KOPT-K1 (cell line): ENCODE results near the gene NPR1.
"Not testable (repeated sequence)": the region's sequence is repeated elsewhere in the genome, so short reads cannot be mapped to it uniquely, and the experiment has no call there.

ENCODE experiments used
- H3K27ac ChIP-seq: fragments of 200-600 bp; sonication (generic); 2 replicates; pipeline ENCODE4 v1.5.1; 2016; ENCODE audit warnings: antibody characterized with exemption, mild to moderate bottlenecking, low read depth, low read length; ENCODE audit not compliant: poor library complexity, severe bottlenecking
- H3K36me3 ChIP-seq: fragments of 200-600 bp; sonication (generic); 2 replicates; pipeline ENCODE4 v1.5.1; 2017; ENCODE audit warnings: antibody characterized with exemption, mild to moderate bottlenecking, low read length, moderate library complexity; ENCODE audit not compliant: insufficient read depth
- H3K9me3 ChIP-seq: fragments of 200-600 bp; sonication (generic); 2 replicates; pipeline ENCODE4 v1.5.1; 2017; ENCODE audit warnings: antibody characterized with exemption, low read length, mild to moderate bottlenecking; ENCODE audit not compliant: insufficient read depth, poor library complexity, severe bottlenecking

Gene NPR1

DNA sequence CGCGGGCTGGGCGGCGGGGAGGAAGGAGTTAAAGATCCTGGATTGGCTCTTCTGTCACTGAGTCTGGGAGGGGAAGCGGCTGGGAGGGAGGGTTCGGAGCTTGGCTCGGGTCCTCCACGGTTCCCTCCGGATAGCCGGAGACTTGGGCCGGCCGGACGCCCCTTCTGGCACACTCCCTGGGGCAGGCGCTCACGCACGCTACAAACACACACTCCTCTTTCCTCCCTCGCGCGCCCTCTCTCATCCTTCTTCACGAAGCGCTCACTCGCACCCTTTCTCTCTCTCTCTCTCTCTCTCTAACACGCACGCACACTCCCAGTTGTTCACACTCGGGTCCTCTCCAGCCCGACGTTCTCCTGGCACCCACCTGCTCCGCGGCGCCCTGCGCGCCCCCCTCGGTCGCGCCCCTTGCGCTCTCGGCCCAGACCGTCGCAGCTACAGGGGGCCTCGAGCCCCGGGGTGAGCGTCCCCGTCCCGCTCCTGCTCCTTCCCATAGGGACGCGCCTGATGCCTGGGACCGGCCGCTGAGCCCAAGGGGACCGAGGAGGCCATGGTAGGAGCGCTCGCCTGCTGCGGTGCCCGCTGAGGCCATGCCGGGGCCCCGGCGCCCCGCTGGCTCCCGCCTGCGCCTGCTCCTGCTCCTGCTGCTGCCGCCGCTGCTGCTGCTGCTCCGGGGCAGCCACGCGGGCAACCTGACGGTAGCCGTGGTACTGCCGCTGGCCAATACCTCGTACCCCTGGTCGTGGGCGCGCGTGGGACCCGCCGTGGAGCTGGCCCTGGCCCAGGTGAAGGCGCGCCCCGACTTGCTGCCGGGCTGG is at the start of gene NPR1:
NPR1 (plus strand) TSS at position 170 of the 818 bp plus-strand sequence; CDS start at position 591, 421 bp downstream.
- Histone ChIP-seq H3K27ac (no peak within 1 kb of the TSS), H3K36me3 (no peaks in the 10 kb centered on the region), H3K9me3 (no peaks in the 10 kb centered on the region)

DNA sequence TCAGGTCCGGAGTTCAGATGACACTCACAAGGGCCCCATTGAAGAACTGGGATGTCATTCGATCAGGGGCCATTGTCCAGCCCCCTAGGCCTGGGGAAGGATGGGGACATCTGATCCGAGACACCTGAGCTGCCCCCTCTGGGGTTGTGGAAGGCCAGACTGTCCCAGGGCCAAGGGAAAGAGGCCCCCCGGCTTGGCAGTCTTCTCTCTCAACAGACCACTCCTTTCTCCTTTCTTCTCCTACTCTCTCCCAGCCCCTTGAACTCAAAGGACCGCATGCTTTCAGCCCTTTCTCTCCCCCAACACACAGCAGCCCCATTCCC is 49.2 kb upstream of the NPR1 start:
- no peaks in the 10 kb centered on the region for H3K9me3 ChIP-seq
- no peak overlapping the region for H3K27ac ChIP-seq
- no peaks in the 10 kb centered on the region for H3K36me3 ChIP-seq

DNA sequence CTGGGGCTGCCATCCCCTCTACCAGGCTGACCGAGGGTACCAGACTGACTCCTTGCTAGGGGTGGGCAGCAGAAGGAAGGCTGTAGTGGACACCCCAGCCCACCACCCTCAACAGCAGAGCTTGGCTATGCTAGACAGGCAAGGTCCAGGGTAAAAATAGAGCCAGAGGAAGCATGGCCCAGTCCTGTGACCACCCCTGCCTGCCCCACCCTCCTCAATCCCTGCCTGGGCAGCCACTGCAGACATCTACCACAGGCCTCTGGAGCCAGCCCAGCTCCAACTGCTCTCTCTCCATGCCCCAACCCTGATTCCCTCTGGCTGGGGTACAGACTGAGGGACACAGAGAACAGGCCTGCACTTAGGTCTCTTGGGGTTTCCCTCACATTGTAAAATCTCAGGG is 48.5 kb upstream of the NPR1 start:
- no peaks in the 10 kb centered on the region for H3K36me3 ChIP-seq
- no peak overlapping the region for H3K27ac ChIP-seq
- no peaks in the 10 kb centered on the region for H3K9me3 ChIP-seq

DNA sequence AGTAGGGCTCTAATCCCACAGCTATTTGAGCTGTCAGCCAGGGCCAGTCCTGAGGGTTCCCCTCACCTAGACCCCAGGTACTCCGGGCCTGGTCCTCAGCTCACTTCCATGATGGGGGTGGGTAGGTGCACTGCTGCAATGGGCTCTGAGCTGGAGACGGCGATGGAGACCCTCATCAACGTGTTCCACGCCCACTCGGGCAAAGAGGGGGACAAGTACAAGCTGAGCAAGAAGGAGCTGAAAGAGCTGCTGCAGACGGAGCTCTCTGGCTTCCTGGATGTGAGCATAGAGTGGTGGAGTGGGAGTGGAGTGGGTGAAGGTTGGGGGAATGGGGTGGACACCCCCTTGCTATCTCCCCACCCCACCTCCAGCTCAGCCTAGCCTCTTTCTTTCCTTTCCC is 48.1 kb upstream of the NPR1 start:
- H3K36me3 ChIP-seq: peaks cover 2% of the 10 kb centered on the region; the same call in 1 of the 2 replicates
- H3K9me3 ChIP-seq: no peaks in the 10 kb centered on the region
- H3K27ac ChIP-seq: no peak overlapping the region

DNA sequence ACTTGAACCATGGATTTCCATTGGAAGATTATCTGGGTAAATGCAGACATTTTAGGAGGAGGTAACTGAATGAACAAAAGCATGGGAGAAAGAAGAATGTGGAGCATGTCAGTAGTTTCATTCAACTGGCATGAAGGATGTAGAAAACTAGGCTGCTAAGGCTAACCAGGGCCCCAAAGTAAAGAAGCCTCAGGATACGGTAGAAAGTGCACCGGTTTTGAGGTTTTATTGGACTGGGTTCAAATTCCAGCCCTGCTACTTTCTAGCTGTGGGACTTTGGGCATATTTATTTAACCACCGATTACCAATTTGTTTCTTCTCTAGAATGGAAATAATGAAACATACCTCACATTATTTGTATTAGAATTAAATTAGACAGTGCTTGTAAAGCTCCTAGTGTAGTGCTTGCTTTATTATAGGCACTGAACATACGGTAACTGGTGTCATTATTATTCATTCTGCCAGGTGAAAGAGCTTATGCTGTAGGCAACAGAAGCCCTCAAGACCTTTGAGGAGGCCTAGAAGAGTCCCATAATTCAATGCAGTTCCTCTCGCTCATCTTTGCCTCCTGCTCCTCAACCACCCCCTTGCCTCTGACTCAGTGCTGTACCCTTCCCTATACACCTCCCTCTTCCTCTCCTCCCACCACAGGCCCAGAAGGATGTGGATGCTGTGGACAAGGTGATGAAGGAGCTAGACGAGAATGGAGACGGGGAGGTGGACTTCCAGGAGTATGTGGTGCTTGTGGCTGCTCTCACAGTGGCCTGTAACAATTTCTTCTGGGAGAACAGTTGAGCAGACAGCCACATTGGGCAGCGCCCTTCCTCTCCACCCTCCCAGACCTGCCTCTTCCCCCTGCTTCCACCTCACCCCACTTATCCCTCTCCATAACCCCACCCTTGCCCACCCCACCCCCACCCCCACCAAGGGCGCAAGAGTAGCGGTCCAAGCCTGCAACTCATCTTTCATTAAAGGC is 47.2 kb upstream of the NPR1 start:
- Histone ChIP-seq H3K27ac (no peak overlapping the region), H3K36me3 (peaks cover 12% of the 10 kb centered on the region), H3K9me3 (no peaks in the 10 kb centered on the region)

DNA sequence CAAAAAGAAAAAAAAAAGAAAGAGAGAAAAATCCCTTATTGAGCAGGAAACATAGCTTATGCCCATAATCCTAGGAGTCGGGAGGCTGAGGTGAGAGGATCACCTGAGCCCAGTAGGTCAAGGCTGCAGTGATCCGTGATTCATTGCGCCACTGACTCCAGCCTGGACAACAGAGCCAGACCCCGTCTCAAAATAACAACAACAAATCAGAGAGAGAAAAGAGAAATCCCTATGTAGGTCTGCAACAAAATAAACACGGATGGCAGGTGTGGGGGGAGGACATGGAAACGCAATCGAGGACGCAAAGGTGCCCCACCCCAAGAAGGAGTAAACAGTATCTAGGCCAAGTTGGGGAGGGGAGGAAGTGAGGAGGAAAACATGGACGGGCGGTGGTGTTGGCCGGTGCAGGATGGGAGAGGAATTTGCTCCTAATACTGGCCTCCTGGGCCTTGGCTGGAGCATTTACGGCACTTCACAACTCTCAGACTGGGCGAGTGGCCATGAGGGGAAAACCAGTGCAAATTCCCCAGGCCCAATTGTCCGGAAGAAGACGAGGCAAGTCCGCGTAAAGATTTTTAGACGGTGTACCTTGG is 45.2 kb upstream of the NPR1 start:
- peaks cover 31% of the 10 kb centered on the region for H3K36me3 ChIP-seq
- no peak overlapping the region for H3K27ac ChIP-seq
- no peaks in the 10 kb centered on the region for H3K9me3 ChIP-seq

DNA sequence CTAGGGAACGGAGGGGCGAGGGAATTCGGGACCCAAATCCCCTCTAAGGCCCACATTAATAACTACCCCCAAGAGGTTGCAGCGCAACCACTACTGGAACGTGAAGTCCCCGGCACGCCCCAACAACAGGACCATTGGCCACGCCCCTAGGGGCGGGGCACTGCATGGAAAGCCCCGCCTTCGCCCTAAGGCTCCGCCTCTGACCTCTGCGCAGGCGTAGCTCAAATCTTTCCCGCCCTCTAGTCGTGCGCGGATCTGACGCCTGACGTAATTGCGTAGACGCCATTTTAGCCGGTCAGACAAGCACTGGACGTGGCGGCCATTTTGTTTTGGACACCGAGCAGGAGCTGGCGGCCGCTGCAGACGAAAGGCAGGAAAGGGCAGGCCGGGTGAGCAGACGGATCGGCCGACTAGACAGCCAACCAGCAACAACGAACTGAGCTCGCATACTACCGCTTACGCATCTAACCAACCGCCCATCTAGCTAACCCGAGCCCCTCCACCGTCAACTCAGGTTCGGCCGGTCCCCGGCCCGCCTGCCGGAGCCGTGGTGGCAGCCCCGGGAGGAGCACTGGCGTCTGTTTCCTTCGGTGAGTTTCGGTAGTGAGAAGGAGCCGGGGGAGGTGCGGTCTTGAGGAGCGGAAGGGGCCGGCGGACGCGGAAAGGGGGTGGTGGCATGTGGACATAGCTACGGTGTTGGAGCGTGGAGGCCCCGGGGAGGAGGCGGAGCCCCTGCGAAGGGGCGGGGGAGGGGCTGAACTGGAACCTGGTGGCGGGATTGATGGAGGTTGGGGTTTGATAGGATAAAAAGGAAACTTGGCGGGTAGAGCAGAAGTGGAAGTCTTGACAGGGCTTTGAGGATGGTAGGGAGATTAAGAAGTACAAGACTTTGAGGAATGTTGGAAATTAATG is 44.5 kb upstream of the NPR1 start, which contains the start of gene CHTOP:
CHTOP (plus strand) TSS at position 313 of the 912 bp plus-strand sequence. CDS start 2,523 bp downstream, outside the sequence.
- Histone ChIP-seq H3K27ac (peak within 1 kb of the TSS; percentile 99), H3K36me3 (peaks cover 38% of the 10 kb centered on the region), H3K9me3 (no peaks in the 10 kb centered on the region)

DNA sequence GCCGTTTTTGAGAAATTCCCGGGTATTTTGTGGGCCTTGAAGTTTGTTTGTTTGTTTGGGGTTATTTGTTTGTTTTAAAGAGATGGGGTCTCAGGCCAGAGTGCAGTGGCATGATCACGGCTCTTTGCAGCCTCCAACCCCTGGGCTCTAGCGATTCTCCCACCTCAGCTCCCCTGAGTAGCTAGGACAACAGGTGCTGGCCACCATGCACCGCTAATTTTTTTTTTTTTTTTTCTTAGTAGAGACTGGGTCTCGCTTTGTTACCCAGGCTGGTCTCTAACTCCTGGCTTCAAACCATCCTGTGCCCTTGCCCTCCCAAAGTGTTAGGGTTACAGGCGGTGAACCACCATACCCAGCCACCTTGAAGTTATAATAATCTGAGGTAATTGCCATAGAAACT is 42.6 kb upstream of the NPR1 start:
- Histone ChIP-seq H3K27ac (no peak overlapping the region), H3K9me3 (no peaks in the 10 kb centered on the region), H3K36me3 (peaks cover 57% of the 10 kb centered on the region)

DNA sequence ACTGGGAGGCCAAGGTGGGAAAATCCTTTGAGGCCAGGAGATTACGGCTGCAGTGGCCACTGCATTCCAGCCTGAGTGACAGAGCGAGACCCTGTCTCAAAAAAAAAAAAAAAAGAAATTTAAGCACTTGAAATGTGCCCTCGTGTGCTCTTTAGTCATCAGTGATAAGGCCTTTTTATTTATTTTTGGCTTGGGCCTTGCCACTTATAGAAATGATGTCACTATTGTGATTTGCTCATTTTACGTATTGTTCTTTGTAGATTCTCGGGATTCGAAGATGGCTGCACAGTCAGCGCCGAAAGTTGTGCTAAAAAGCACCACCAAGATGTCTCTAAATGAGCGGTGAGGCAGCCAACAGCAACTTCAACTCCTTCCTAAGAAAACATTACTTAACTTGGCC is 42.2 kb upstream of the NPR1 start:
- Histone ChIP-seq H3K27ac (no peak overlapping the region), H3K36me3 (peaks cover 61% of the 10 kb centered on the region), H3K9me3 (no peaks in the 10 kb centered on the region)

DNA sequence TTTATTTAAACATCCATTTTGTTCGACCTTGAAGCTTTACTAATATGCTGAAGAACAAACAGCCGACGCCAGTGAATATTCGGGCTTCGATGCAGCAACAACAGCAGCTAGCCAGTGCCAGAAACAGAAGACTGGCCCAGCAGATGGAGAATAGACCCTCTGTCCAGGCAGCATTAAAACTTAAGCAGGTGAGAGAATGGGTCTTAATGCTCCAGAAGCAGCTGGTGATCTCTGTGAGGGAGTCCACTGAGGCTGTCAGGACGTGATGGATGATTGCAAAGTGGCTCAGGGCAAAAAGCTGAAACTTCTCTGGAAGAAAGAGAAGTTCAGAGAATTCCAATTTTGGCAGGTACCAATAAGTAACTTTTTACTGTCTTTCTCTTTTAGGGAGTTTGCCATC is 40.2 kb upstream of the NPR1 start:
- Histone ChIP-seq H3K36me3 (peaks cover 81% of the 10 kb centered on the region), H3K27ac (no peak overlapping the region), H3K9me3 (no peaks in the 10 kb centered on the region)

DNA sequence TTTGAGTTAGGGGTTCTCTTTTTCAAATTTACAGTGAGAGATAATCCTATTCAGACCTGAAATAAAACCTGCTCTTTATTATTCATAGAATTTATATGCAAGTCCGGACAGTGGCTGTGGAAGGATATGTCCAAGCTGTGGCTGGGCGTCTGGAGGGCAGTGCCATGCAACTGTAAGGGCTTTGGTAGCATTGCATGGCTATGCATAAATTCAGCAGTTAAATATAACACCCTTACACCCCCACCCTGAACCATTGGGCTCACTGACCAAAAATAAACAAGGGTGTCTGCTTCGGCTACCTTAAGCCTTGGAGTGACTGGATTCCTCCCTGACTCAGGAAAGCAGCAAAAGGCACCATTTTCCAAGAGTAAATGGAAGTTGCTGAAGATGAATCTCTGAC is 39.2 kb upstream of the NPR1 start:
- no peaks in the 10 kb centered on the region for H3K9me3 ChIP-seq

DNA sequence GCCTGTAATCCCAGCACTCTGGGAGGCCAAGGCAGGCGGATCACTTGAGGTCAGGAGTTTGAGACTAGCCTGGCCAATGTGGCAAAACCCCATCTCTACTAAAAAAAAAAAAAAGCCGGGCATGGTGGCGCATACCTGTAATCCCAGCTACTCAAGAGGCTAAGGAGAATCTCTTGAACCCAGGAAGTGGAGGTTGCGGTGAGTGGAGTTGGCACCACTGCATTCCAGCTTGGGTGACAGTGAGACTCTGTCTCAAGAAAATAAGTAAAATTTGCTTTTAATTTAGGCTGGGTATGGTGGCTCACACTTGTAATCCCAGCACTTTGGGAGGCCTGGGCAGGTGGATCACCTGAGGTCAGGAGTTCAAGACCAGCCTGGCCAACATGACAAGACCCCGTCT is 38.3 kb upstream of the NPR1 start:
- H3K9me3 ChIP-seq, H3K27ac ChIP-seq: not testable (repeated sequence)

More for the DNA sequence above, 39.2 kb upstream of the NPR1 start:
- H3K27ac ChIP-seq: no peak overlapping the region
- H3K36me3 ChIP-seq: peaks cover 91% of the 10 kb centered on the region

DNA sequence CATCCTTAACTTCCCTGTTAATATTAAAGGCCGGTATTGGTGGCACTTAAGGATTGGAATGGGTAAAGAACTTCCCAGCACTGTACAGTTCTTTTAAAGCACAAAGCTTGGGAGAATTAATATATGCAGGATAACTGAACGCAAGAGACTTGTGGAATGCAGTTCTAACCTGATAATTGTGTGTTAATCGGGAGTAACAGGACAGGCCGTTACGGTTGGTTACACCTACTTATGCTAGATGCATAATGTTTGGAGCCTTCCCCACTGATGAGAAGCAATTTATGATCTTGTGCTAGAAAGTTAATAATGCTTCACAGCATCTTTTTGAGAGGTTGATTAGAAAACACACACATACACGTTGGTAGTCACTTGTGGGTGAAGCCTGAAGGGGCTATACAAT is 37.6 kb upstream of the NPR1 start:
- no peak overlapping the region for H3K27ac ChIP-seq
- peaks cover 100% of the 10 kb centered on the region for H3K36me3 ChIP-seq
- H3K9me3 ChIP-seq: no peaks in the 10 kb centered on the region

More for the DNA sequence above, 38.3 kb upstream of the NPR1 start:
- H3K36me3 ChIP-seq: peaks cover 100% of the 10 kb centered on the region

DNA sequence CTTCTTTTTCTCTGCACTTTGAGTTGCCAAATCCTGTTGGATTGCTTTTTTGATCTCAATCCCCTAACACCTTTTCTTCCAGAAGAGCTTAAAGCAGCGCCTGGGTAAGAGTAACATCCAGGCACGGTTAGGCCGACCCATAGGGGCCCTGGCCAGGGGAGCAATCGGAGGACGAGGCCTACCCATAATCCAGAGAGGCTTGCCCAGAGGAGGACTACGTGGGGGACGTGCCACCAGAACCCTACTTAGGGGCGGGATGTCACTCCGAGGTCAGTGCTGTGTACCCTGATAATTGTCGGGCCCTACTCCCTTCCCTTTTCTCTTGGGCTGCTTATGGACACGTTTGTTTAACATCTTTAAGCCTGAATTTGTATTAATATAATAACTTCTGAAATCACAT is 36.3 kb upstream of the NPR1 start:
- Histone ChIP-seq H3K36me3 (peaks cover 100% of the 10 kb centered on the region), H3K27ac (no peak overlapping the region)

More for the DNA sequence above, 36.3 kb upstream of the NPR1 start:
- H3K9me3 ChIP-seq: no peaks in the 10 kb centered on the region
